Keratinocyte (primary cell): ENCODE measurements around the gene LRBA. TPM values are rescaled to one million over a fixed set of nuclear protein-coding genes. Genes with fewer than 3 reads are reported as not detected.

Experiments
- DNase-seq: peaks from one replicate; pipeline ENCODE4 v3.0.0-alpha.2; 2011; ENCODE audit warnings: low read depth, missing footprints, low spot score
- FAIRE-seq: peaks from 2 replicates; lab custom pipeline; 2011; peaks lifted over from hg19 to GRCh38; lab: Jason Lieb, UNC
- H2AFZ ChIP-seq: 2 replicates; pipeline ENCODE4 v1.6.0; 2012; ENCODE audit warnings: low read length, control low read depth, inconsistent platforms; ENCODE audit not compliant: control insufficient read depth
- H3K27ac ChIP-seq: 2 replicates; pipeline ENCODE4 v1.5.1; 2011; ENCODE audit warnings: low read length; ENCODE audit not compliant: control insufficient read depth, insufficient read depth
- H3K27me3 ChIP-seq: 3 replicates; pipeline ENCODE4 v1.6.0; 2011; ENCODE audit warnings: low read length; ENCODE audit not compliant: control insufficient read depth, insufficient read depth; ENCODE audit errors: extremely low read depth
- H3K36me3 ChIP-seq, 2 experiments: 2 replicates in 1 of 2; 3 replicates in 1 of 2; pipeline ENCODE4 v1.5.1; 2011; ENCODE audit warnings: low read length in 2 of 2, mild to moderate bottlenecking in 1 of 2; ENCODE audit not compliant: control insufficient read depth in 2 of 2, insufficient read depth in 2 of 2; ENCODE audit errors: extremely low read depth in 1 of 2
- H3K4me1 ChIP-seq: 3 replicates; pipeline ENCODE4 v1.5.1; 2011; ENCODE audit warnings: low read length; ENCODE audit not compliant: control insufficient read depth, insufficient read depth; ENCODE audit errors: extremely low read depth
- H3K4me2 ChIP-seq: 3 replicates; pipeline ENCODE4 v1.6.0; 2011; ENCODE audit warnings: low read depth, low read length; ENCODE audit not compliant: control insufficient read depth, insufficient read depth; ENCODE audit errors: extremely low read depth
- H3K4me3 ChIP-seq, 3 experiments: fragments of 200-600 bp in 1 of 3; sonication (generic) in 1 of 3; 2 replicates in 2 of 3; 3 replicates in 1 of 3; pipeline ENCODE4 v1.5.1; 2011 to 2016; ENCODE audit warnings: low read length in 3 of 3, mild to moderate bottlenecking in 3 of 3, control low read depth in 2 of 3, inconsistent platforms in 1 of 3, low read depth in 1 of 3, mixed read lengths in 1 of 3, mixed run types in 1 of 3, moderate library complexity in 1 of 3; ENCODE audit not compliant: control insufficient read depth in 2 of 3, insufficient read depth in 2 of 3; ENCODE audit errors: extremely low read depth in 1 of 3
- H3K79me2 ChIP-seq: 2 replicates; pipeline ENCODE4 v1.6.0; 2012; ENCODE audit warnings: low read length; ENCODE audit not compliant: control insufficient read depth, insufficient read depth
- H3K9ac ChIP-seq: 3 replicates; pipeline ENCODE4 v1.6.0; 2011; ENCODE audit warnings: low read length; ENCODE audit not compliant: control insufficient read depth, insufficient read depth; ENCODE audit errors: extremely low read depth
- H3K9me1 ChIP-seq: 3 replicates; pipeline ENCODE4 v1.6.0; 2011; ENCODE audit warnings: low read length; ENCODE audit not compliant: control insufficient read depth, insufficient read depth; ENCODE audit errors: extremely low read depth
- H3K9me3 ChIP-seq: 2 replicates; pipeline ENCODE4 v1.5.1; 2012; ENCODE audit warnings: low read depth, low read length; ENCODE audit not compliant: control insufficient read depth
- H4K20me1 ChIP-seq: 3 replicates; pipeline ENCODE4 v1.6.0; 2011; ENCODE audit warnings: low read length; ENCODE audit not compliant: control insufficient read depth, insufficient read depth; ENCODE audit errors: extremely low read depth
- CTCF ChIP-seq, 3 experiments: IDR thresholded peaks in 1 of 3; conservative IDR thresholded peaks in 1 of 3; optimal IDR thresholded peaks in 1 of 3; 2 replicates in 2 of 3; 3 replicates in 1 of 3; pipeline versions ENCODE3 to v1.5.1; 2011; ENCODE audit warnings: low read length in 3 of 3, mild to moderate bottlenecking in 3 of 3, moderate library complexity in 2 of 3, control low read depth in 1 of 3, inconsistent platforms in 1 of 3; ENCODE audit not compliant: insufficient read depth in 2 of 3; ENCODE audit errors: extremely low read depth in 1 of 3
- EZH2 ChIP-seq: IDR thresholded peaks from one replicate; pipeline ENCODE4 v1.6.1; 2012; ENCODE audit warnings: inconsistent platforms, mild to moderate bottlenecking, low read length, moderate library complexity
- dilution Hi-C: fragments of 300-500 bp; cut with MboI; formaldehyde crosslinking; loops from one replicate; pipeline ENCODE4 v1.7.0; 2020; ENCODE audit warnings: low sequenced_read_pairs; ENCODE audit not compliant: extremely low pct_ligation_motif_present
- polyA plus RNA-seq, 5 experiments: library from polyadenylated mRNA; depleted of rRNA in 3 of 5; stranded (reverse) in 3 of 5; stranded (forward) in 1 of 5; unstranded in 1 of 5; fragments of >200 nt; gene quantifications; 1 replicate in 1 of 5; 2 replicates in 3 of 5; 3 replicates in 1 of 5; pipeline versions ENCODE4 v1.2.1 to v1.2.3, GENCODE V29; 2011 to 2012; ENCODE audit warnings: missing spikeins in 2 of 5, low read depth in 1 of 5, low replicate concordance in 1 of 5

The LRBA gene
- polyA plus RNA-seq, 1 donor (not counting 4 experiments of a cell fraction or from before 2014, with no cell fraction given) = 35.6 TPM

- Histone ChIP-seq H3K27me3 (no peaks in the 10 kb centered on the region), H3K79me2 (no peaks in the 10 kb centered on the region), H3K9me1 (no peaks in the 10 kb centered on the region), H3K9ac (no peak overlapping the region), H3K4me2 (no peak overlapping the region), H2AFZ (no peak overlapping the region), H3K4me3 (no peak overlapping the region), H3K9me3 (no peaks in the 10 kb centered on the region), H3K27ac (no peak overlapping the region), H3K36me3 (no peaks in the 10 kb centered on the region), H4K20me1 (no peaks in the 10 kb centered on the region), H3K4me1 (peaks cover 2% of the 10 kb centered on the region)
- TF ChIP-seq CTCF (optimal IDR thresholded peaks at IDR 0.05 in 1 of 3, IDR thresholded peaks at IDR 0.05 in 1 of 3, conservative IDR thresholded peaks at IDR 0.05 in 1 of 3; ENCODE audit: extremely low read depth in 1 of 3, insufficient read depth in 2 of 3, low read length in 3 of 3) (no peak), EZH2 (no peak)
- DNase-seq (no peak), FAIRE-seq (no peak)
- dilution Hi-C loops = no loop called here
Observed at GRCh38 chr4:150391052-150391451, 624.0 kb downstream of the LRBA start.

- FAIRE-seq (no peak), DNase-seq (no peak)
- Histone ChIP-seq H3K4me3 (no peak overlapping the region), H3K4me1 (peaks cover 2% of the 10 kb centered on the region), H2AFZ (no peak overlapping the region), H3K36me3 (no peaks in the 10 kb centered on the region), H3K27me3 (no peaks in the 10 kb centered on the region), H3K9ac (no peak overlapping the region), H3K4me2 (no peak overlapping the region), H3K9me3 (no peaks in the 10 kb centered on the region), H3K9me1 (no peaks in the 10 kb centered on the region), H3K79me2 (no peaks in the 10 kb centered on the region), H3K27ac (no peak overlapping the region), H4K20me1 (no peaks in the 10 kb centered on the region)
- no peak for TF ChIP-seq EZH2
- TF ChIP-seq CTCF (optimal IDR thresholded peaks at IDR 0.05 in 1 of 3, IDR thresholded peaks at IDR 0.05 in 1 of 3, conservative IDR thresholded peaks at IDR 0.05 in 1 of 3; ENCODE audit: extremely low read depth in 1 of 3, insufficient read depth in 2 of 3, low read length in 3 of 3) = no peak
- dilution Hi-C loops = no loop called here
Observed at GRCh38 chr4:150390531-150390910, 624.6 kb downstream of the LRBA start.
